Endothelial cell of umbilical vein (primary cell): ENCODE measurements around the gene ZNF22. TPM values are rescaled to one million over a fixed set of nuclear protein-coding genes. Genes with fewer than 3 reads are reported as not detected.
A peak's percentile ranks its signal among the peaks of the same experiment; 100 is the strongest.

ENCODE experiments used
- BruUV-seq: library from RNA; stranded (reverse); fragments of 400-500 nt; replicated peaks from 2 replicates; lab custom pipeline; 2021; lab: Mats Ljungman, UMichigan
- CTCF ChIA-PET: fragments of 300-600, 350-600 bp; sonication (Branson Sonifier 250); formaldehyde crosslinking; loops from one replicate; lab custom pipeline; 2021; ENCODE audit warnings: antibody characterized with exemption, inconsistent platforms; lab: Charles Lee
- POLR2A ChIA-PET: fragments of 300-600, 350-600 bp; sonication (Branson Sonifier 250); formaldehyde crosslinking; loops from one replicate; lab custom pipeline; 2021; ENCODE audit warnings: antibody characterized with exemption, inconsistent platforms; lab: Charles Lee
- DNase-seq: peaks from one replicate; pipeline ENCODE4 v3.0.0-alpha.2; 2011; ENCODE audit warnings: low read depth, low spot score
- FAIRE-seq: peaks from 2 replicates; lab custom pipeline; 2011; peaks lifted over from hg19 to GRCh38; lab: Jason Lieb, UNC
- H2AFZ ChIP-seq: 2 replicates; pipeline ENCODE4 v1.6.0; 2012; ENCODE audit warnings: low read depth, low read length, control low read depth, inconsistent platforms
- H3K27ac ChIP-seq: 2 replicates; pipeline ENCODE4 v1.5.1; 2011; ENCODE audit warnings: low read depth, mild to moderate bottlenecking, control low read depth, low read length, moderate library complexity; ENCODE audit not compliant: insufficient read depth
- H3K27me3 ChIP-seq, 2 experiments: 2 replicates each; pipeline versions ENCODE4 v1.6.0 to v1.6.1; 2011; ENCODE audit warnings: low read length in 2 of 2, mixed read lengths in 1 of 2; ENCODE audit not compliant: control insufficient read depth in 2 of 2, insufficient read depth in 2 of 2
- H3K36me3 ChIP-seq, 2 experiments: 2 replicates in 1 of 2; 3 replicates in 1 of 2; pipeline ENCODE4 v1.5.1; 2011; ENCODE audit warnings: low read length in 2 of 2, mild to moderate bottlenecking in 1 of 2, moderate library complexity in 1 of 2; ENCODE audit not compliant: control insufficient read depth in 2 of 2, insufficient read depth in 2 of 2; ENCODE audit errors: extremely low read depth in 1 of 2
- H3K4me1 ChIP-seq: 3 replicates; pipeline ENCODE4 v1.5.1; 2011; ENCODE audit warnings: mild to moderate bottlenecking, low read length; ENCODE audit not compliant: control insufficient read depth, insufficient read depth; ENCODE audit errors: extremely low read depth
- H3K4me2 ChIP-seq: 2 replicates; pipeline ENCODE4 v1.6.1; 2011; ENCODE audit warnings: low read length, control low read depth, mixed read lengths; ENCODE audit not compliant: insufficient read depth
- H3K4me3 ChIP-seq, 3 experiments: fragments of 200-600 bp in 1 of 3; sonication (generic), shearing (Covaris generic) in 1 of 3; replicated peaks in 1 of 3; 2 replicates each; pipeline ENCODE4 v1.5.1; 2011 to 2016; ENCODE audit warnings: control low read depth in 3 of 3, low read length in 3 of 3, mild to moderate bottlenecking in 2 of 3, inconsistent platforms in 1 of 3, low read depth in 1 of 3, moderate library complexity in 1 of 3; ENCODE audit not compliant: insufficient read depth in 1 of 3
- H3K79me2 ChIP-seq: 2 replicates; pipeline ENCODE4 v1.6.0; 2012; ENCODE audit warnings: low read length, inconsistent platforms; ENCODE audit not compliant: control insufficient read depth, insufficient read depth
- H3K9ac ChIP-seq: replicated peaks from 2 replicates; pipeline ENCODE3; 2011; ENCODE audit warnings: low read length, control low read depth; ENCODE audit not compliant: insufficient read depth; ENCODE audit errors: extremely low read depth
- H3K9me1 ChIP-seq: replicated peaks from 3 replicates; pipeline ENCODE4 v1.6.0; 2011; ENCODE audit warnings: mild to moderate bottlenecking, low read length; ENCODE audit not compliant: control insufficient read depth, insufficient read depth; ENCODE audit errors: extremely low read depth
- H3K9me3 ChIP-seq: replicated peaks from 2 replicates; pipeline ENCODE4 v1.5.1; 2012; ENCODE audit warnings: low read length, inconsistent platforms; ENCODE audit not compliant: control insufficient read depth, insufficient read depth
- H4K20me1 ChIP-seq: replicated peaks from 2 replicates; pipeline ENCODE3; 2011; ENCODE audit warnings: mild to moderate bottlenecking, low read length; ENCODE audit not compliant: control insufficient read depth, insufficient read depth; ENCODE audit errors: extremely low read depth
- EZH2 ChIP-seq: IDR thresholded peaks from 2 replicates; pipeline ENCODE4 v1.6.1; 2012; ENCODE audit warnings: borderline replicate concordance, low read depth, mild to moderate bottlenecking, moderate library complexity, low read length, inconsistent platforms; ENCODE audit not compliant: severe bottlenecking
- FOS ChIP-seq: IDR thresholded peaks from 2 replicates; pipeline ENCODE4 v1.6.1; 2011; ENCODE audit warnings: mild to moderate bottlenecking, low read length, moderate library complexity, borderline replicate concordance; ENCODE audit not compliant: insufficient read depth
- GATA2 ChIP-seq: IDR thresholded peaks from 2 replicates; pipeline ENCODE4 v1.7.0; 2011; ENCODE audit warnings: low read depth, mild to moderate bottlenecking, moderate library complexity, mixed read lengths, low read length; ENCODE audit not compliant: insufficient read length, insufficient read depth
- JUN ChIP-seq: IDR thresholded peaks from 2 replicates; pipeline ENCODE4 v1.6.1; 2011; ENCODE audit warnings: borderline replicate concordance, low read depth; ENCODE audit not compliant: insufficient read length, insufficient read depth
- MYC ChIP-seq: IDR thresholded peaks from one replicate; pipeline ENCODE4 v1.6.1; 2011; ENCODE audit warnings: mild to moderate bottlenecking, low read depth, low read length
- POLR2A ChIP-seq: IDR thresholded peaks from 2 replicates; pipeline ENCODE4 v1.6.1; 2012; ENCODE audit warnings: low read depth, mild to moderate bottlenecking, control low read depth, low read length
- POLR2AphosphoS5 ChIP-seq: IDR thresholded peaks from 2 replicates; pipeline ENCODE4 v1.6.1; 2012; ENCODE audit warnings: low read depth, mild to moderate bottlenecking, control low read depth, low read length, moderate library complexity; ENCODE audit not compliant: insufficient read depth
- dilution Hi-C: fragments of 300-500 bp; cut with MboI; formaldehyde crosslinking; loops from one replicate; pipeline ENCODE4 v1.15.0; 2019; ENCODE audit warnings: low sequenced_read_pairs; ENCODE audit not compliant: extremely low pct_ligation_motif_present
- intact Hi-C: fragments of 100-400 bp; cut with micrococcal nuclease; formaldehyde crosslinking; loops from one replicate; pipeline ENCODE4 v1.10.0; 2022
- polyA plus RNA-seq, 4 experiments: library from polyadenylated mRNA; depleted of rRNA in 3 of 4; stranded (reverse) in 3 of 4; unstranded in 1 of 4; fragments of >200 nt; gene quantifications; 2 replicates each; pipeline versions ENCODE4 v1.2.1 to v1.2.3, GENCODE V29; 2011 to 2012; ENCODE audit warnings: missing spikeins in 1 of 4
- total RNA-seq: library from RNA; stranded (reverse); gene quantifications from 2 replicates; pipeline ENCODE4 v1.2.3, GENCODE V29; 2021
- TF ChIP-seq, protein P1 (sequence below), 2 donors: IDR thresholded peaks; 1 replicate in 1 of 2; 2 replicates in 1 of 2; pipeline ENCODE4 v1.5.1; 2011; ENCODE audit warnings: low read length in 2 of 2, mild to moderate bottlenecking in 2 of 2, moderate library complexity in 2 of 2, control low read depth in 1 of 2, inconsistent platforms in 1 of 2, low read depth in 1 of 2; ENCODE audit not compliant: insufficient read depth in 1 of 2; ENCODE audit errors: extremely low read depth in 1 of 2
- TF ChIP-seq, protein P2 (sequence below): IDR thresholded peaks from 2 replicates; pipeline ENCODE4 v1.6.1; 2011; ENCODE audit not compliant: insufficient read depth, insufficient read length

ZNF22 gene
- total and polyA plus RNA-seq, 2 donors (not counting 3 experiments of a cell fraction or from before 2014, with no cell fraction given) = 21.0 to 48.7 TPM

GRCh38 chr10:44980309-44981171, 20.2 kb upstream of the ZNF22 start:
- no peaks in the 10 kb centered on the region for H3K79me2 ChIP-seq
- intact Hi-C loops (no loop called here), dilution Hi-C loops (no loop called here)
- no peaks in the 10 kb centered on the region for H3K9me3 ChIP-seq
- DNase-seq = peak; percentile 83
- FAIRE-seq = no peak
- no TSS peak for BruUV-seq
- POLR2A ChIA-PET = interaction anchor here (1.7 to 2.5 kb wide), 2 partner anchors 15 to 21 kb away, joined by 10 to 18 read pairs; partner anchors contain the start of gene ZNF22
- H3K27me3 ChIP-seq = no peaks in the 10 kb centered on the region
- H3K9ac ChIP-seq = peak overlapping the region; percentile 69
- CTCF ChIA-PET = interaction anchor here (0.8 to 2.5 kb wide), 9 partner anchors 10 to 48 kb away, joined by 3 to 17 read pairs (median 5); partner anchors contain the start of gene RASSF4
- peaks cover 54% of the 10 kb centered on the region for H3K4me1 ChIP-seq
- peaks cover 0 to 11% of the 10 kb centered on the region in 2 experiments for H3K36me3 ChIP-seq
- H3K27ac ChIP-seq = peak overlapping the region; percentile 94
- no peaks in the 10 kb centered on the region for H4K20me1 ChIP-seq
- H3K4me3 ChIP-seq = no peak overlapping the region
- TF ChIP-seq GATA2 (no peak), POLR2A (no peak), EZH2 (no peak), MYC (no peak), JUN (no peak), POLR2AphosphoS5 (no peak), FOS (no peak)
- TF ChIP-seq, protein P1, sequence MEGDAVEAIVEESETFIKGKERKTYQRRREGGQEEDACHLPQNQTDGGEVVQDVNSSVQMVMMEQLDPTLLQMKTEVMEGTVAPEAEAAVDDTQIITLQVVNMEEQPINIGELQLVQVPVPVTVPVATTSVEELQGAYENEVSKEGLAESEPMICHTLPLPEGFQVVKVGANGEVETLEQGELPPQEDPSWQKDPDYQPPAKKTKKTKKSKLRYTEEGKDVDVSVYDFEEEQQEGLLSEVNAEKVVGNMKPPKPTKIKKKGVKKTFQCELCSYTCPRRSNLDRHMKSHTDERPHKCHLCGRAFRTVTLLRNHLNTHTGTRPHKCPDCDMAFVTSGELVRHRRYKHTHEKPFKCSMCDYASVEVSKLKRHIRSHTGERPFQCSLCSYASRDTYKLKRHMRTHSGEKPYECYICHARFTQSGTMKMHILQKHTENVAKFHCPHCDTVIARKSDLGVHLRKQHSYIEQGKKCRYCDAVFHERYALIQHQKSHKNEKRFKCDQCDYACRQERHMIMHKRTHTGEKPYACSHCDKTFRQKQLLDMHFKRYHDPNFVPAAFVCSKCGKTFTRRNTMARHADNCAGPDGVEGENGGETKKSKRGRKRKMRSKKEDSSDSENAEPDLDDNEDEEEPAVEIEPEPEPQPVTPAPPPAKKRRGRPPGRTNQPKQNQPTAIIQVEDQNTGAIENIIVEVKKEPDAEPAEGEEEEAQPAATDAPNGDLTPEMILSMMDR (IDR thresholded peaks at IDR 0.05; ENCODE audit: extremely low read depth in 1 of 2, insufficient read depth in 1 of 2, low read depth in 1 of 2, low read length in 2 of 2) = no peak
- TF ChIP-seq, protein P2, sequence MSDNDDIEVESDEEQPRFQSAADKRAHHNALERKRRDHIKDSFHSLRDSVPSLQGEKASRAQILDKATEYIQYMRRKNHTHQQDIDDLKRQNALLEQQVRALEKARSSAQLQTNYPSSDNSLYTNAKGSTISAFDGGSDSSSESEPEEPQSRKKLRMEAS = no peak
- H2AFZ ChIP-seq = peak overlapping the region; percentile 35
- peak overlapping the region; percentile 66 for H3K4me2 ChIP-seq
- H3K9me1 ChIP-seq = no peaks in the 10 kb centered on the region
